Measurements from ENCODE around the gene LRP8.
"Not testable (repeated sequence)": the region's sequence is repeated elsewhere in the genome, so short reads cannot be mapped to it uniquely, and the experiment has no call there.

Gene LRP8

DNA sequence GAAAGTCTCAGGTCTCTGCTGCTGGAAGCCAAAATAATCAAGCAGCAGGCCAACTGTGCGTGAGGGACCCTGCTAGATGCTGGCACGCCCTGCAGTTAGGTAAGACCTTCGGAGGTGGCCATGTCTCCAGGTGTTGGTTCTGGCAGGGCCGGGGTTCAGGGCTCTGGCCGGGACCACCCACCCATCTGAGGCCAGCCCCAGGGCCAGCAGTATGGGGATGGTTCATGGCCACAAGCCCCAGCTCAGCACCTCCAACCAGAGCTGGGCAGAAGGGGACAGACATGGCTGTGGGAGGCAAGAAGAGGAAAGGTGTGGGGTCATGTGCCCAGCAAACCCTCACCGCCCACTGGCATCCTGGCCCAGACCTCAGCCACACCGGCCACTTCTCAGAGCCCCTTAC lies 23.3 kb downstream of the LRP8 start:
- no peak for DNase-seq (ENCODE audit: low read depth)

DNA sequence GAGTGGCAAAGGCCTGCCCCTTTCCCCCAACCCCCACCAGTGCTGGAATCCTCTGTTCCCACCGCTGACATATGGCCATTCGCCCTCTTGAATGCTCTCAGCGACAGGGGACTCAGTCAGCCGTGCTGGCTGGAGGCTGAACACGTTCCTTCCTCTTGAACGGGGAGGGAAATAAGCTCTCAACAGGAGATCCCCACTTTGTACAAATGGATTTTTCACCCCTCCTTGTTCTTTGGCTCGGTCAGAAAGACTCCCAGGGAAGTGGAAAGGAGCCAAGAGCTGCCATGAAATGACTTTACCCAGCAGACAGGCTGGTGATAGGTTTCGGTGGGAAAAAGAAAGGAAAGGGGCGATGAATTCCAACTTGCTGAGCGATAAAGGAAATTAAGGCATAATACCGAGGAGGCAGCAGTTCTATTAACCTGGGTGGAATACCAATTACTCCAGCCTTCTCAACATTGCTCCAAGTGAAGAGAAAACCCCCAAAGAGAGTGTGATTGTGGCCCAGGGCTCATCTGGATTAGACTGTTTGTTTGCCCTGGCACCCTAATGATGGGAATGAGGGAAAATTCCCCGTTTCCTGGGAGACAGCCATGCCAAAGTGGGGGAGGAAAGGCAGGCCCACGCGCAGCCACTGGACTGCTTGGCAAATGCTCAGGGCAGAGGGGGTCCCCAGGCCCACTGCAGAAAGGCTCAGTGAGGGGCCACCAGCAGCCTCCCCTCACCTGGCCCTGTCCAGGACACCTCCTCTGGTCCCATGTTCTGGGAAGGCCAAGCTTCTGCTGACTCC lies 23.9 kb downstream of the LRP8 start:
- DNase-seq (ENCODE audit: low read depth), result no peak

DNA sequence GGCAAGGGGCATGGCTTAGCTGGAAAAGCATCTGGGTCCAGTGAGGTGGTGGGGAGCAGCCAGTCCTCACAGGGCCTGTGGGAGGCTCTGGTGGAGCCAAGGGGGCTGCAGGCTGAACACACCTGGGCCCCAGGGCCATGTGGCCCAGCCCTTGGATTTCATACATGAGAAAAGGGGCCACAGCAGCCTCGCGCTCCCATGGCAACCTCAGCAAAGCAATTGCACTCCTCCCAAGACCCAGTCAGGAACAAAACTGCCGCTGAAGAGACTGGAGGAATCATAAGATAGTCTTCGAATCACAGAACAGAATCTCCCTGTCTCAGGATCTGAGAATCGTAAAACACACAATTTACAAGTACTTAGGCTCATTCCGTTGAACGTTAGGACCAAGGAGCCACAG lies 24.6 kb downstream of the LRP8 start:
- DNase-seq (ENCODE audit: low read depth), result no peak

DNA sequence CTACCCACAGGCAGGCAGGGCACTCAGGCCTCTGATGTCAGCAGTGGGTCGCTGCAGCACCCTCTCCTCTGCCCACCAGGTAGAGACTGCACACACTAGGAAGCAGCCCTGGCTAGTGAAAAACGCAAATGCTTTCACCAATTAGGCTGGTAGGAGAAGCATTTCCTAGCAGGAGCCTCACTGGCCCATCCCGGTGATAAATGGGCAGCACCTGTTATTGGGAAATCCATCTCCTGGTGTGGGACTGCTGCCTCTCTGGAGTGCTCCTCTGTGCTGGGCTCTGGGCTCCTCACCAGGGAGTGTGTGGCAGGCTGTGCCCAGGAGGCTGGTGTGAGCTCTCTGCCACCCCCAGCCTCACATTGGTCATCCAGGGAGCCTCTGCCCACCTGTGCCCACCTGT lies 28.6 kb downstream of the LRP8 start:
- no peak for DNase-seq (ENCODE audit: low read depth)

DNA sequence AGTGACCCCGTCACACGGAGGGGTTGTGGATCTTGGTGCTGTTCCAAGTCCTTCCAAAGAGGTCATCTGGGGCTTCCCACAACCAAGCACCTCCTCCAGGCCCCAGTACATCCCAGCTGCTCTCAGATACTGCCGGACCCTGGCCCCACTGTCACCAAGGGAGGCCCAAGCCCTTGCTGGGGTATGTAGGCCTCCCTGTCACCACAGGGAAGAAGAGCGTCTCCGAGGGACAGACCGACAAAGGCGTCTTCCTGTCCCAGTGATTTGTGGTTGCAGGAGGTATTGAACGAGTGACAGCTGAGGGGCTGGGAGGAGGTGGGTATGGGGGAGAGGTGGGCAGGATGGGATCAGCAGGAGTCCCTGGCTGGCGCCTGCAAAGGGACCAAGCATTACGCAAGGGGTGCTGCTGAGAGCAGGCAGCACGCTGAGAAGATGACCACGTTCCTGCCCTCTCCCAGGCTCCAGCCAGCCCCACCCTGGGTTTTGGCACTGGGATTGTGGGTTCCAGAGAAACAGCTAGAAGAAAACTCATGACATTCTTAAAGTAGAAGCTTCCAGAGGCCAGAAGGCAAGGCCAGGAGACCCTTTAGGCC lies 29.7 kb downstream of the LRP8 start:
- DNase-seq (ENCODE audit: low read depth), result no peak

DNA sequence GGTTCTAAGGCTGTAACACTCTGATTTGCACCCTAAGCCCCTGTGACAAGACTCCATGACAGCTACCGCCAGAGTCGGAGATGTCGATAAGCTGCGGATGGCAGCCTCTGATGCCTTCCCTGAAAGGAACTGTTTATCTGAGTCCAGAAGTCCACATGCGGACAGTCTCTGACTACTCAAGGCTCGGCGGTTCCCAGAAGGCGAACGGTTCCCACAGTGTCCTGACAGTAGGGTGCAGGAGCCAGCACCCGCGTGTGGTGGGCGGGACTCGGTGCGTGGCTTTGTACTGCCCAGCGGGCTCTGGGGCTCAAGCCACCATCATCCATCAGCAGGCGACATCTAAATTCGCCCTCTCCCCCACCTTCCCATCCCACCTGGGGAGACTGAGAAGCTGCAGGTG lies 30.7 kb downstream of the LRP8 start:
- no peak for DNase-seq (ENCODE audit: low read depth)

DNA sequence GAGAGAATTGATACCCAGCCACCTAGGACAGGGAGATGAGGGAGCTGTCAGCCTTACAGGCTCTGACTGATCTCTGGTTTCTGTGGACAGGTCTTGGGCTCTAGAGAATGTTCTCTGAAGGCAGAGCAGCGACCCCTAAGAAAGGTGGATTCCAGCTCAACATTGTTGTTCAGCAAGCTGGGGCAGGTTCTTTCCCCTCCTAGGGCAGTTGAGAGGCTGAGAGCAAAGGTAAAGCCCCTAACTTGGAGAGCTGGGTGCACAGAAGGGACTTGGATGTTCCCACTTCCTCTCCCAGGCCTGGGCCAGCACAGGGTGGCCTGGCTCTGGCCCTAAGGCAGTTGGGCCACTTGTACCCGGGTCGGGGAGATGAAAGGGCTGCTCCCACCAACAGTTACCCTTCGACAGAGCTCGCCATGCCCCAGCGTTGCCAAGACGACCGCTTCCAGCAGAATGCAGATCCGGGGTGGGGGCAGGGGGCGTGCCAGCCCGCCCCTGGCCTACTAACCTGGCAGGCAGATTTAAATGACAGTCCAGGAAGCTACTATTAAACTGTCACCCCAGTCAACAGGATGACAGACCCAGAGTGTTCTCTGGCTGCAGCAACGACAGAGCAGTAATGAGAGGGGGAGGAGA lies 31.6 kb downstream of the LRP8 start:
- DNase-seq (ENCODE audit: low read depth), result no peak

DNA sequence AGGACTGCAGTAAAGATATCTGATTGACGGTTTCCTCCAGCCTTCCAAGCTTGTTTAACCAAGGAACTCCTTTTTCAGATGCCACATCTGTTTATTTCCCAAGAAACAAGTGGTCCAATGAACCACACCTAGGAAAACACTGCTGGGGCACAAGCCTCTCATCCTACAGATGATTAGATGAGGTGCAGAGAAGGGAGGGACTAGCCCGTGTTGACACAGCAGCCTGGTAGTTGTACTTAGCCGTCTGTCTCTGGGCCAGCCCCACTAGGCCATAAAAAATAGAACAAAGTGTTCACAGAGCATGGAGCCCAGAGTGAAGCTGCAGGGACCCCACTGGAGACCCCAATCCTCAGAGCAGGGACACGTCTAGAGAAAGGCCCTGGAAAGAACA lies 32.1 kb downstream of the LRP8 start:
- no peak for DNase-seq (ENCODE audit: low read depth)

DNA sequence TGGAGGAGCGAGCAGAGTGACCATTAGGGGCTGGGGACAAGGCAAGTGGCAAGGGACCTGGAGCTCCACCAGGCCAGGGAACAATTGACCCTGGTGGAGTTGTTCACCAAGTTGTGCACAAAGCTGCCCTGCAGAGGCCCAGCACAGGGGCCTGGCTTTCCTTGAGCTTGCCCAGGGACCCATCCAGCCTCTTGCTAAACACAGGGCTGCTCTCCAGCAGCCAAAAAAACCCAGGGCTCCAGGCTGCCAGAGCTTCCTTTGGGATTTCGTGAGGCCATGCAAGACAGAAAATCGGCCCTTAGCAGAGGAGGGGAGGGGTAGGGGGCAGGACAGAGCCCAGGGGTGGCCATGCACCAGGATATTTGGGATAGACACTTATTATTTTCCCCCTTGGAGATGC lies 32.6 kb downstream of the LRP8 start:
- DNase-seq (ENCODE audit: low read depth), result no peak

DNA sequence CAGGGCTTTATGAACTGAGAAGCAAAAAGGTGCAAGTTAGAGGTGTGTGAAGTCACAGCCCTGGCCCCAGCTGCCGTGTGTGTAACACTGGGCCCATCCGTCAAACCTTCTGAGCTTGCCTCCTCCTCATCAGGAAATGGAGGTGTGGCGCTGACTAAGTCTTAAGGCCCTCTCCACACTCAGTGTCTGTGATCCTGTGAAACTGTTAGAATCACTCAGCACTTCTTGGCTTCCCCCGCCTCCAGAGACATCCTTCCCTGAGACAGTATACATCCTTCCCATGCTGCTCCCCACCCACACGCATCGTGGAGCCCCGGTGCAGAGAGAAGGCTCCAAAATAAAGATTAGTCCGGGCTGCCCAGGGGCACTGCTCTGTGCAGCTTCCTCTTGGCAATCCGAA lies 33.3 kb downstream of the LRP8 start:
- no peak for DNase-seq (ENCODE audit: low read depth)

DNA sequence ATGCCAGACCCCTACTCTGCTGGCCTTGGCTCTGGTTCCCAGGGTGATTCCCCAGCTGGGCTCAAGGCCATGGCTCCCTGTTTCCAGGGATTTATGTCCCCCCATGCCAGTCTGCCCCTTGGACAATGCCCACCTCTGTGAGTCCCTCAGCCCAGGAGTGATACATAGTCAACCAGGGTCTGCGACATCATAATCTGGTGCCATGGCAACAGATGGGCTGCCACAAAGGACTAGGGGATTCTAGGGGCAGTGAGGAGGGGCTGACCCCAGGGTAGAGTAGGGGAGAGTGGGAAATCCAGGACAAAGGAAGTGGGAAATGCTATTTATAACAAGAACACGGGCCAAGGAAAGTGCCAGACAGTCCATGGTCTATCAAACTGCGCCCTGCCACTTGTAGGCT lies 33.8 kb downstream of the LRP8 start:
- DNase-seq (ENCODE audit: low read depth), result no peak

DNA sequence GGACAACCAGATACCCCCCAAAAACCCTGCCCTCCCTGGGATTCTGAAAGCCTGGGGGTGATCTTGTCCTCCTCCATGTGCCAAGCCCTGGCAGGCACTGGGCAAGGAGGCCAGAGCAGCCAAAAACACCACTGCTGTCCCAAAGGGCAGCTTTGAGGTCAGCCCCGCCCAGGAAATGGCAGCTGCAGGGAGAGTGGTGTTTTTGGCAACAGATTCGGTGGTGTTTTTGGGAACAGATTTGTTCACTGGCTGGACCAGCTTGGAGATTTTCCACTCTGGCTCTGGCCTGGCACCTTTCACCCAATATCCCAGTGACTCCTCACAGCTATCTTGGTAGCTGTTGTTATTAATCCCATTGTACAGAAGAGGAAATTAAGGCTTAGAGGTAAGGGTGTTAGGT lies 34.7 kb downstream of the LRP8 start:
- no peak for DNase-seq (ENCODE audit: low read depth)

DNA sequence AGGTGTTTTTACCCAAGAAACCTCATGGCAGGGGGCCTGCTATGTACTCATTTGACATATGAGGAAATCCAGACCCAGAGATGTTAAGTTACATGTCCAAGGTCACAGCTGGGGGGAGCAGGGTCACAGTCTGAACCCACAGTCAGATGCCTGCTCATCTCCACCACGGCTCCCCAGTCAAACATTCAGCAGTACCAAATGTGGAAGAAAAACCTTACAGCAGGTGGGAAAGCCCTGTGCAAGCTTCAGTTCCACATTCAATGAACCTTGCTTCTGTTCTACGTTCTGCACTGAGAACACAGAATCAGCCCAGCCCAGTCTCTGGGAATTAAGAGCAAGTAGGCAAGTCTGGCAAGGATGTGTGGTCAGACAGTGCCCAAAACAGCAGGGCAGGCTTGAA lies 35.2 kb downstream of the LRP8 start:
- no peak for DNase-seq (ENCODE audit: low read depth)

DNA sequence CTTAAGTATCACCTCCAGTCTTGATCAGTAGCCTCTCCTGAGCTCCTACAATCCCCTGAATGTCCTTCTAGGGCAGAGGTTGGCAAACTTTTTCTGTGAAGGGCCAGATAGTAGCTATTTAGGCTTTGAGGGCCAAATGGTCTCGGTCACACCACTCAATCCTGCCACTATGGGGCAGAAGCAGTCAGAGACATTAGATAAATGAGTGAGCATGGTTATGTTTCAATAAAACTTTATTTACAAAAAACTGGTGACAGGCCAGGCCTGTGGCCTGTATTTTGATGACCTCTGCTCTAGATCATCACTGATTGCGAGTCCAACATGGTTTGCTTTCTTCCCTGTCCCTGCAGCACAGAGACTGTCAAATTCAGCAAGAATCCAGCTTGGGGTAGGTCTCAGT lies 36.3 kb downstream of the LRP8 start:
- DNase-seq (ENCODE audit: low read depth), result no peak

DNA sequence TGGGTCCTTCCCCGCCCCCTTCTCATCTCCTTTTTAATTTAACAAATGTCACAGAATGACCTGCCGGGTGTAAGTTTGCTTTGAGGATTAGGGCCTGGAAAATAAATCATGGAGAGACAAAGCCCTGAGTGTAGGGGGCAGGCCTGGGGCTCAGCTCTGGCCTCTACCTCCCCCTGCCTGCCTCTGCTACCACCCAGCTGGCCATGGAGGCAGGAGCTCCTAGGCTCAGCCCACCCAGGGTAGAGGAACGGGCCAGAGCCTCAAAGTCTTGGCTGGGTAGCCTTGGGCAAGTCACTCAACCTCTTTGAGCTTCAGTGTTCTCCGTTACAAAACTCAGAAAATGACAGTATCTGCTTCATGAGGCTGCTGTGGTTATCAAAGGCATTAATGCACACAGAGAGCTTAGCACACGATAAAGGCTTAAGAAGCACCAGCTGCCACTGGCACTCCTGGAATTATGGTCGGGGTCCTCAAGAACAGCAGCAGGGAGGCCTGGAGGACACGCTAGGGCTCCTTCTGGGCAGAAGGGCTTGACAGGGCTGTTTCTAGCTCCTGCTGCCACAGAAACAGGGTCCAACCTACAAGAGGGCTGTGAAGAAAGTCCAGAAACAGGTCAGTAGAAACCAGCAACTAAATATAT lies 39.0 kb downstream of the LRP8 start:
- no peak for DNase-seq (ENCODE audit: low read depth)

DNA sequence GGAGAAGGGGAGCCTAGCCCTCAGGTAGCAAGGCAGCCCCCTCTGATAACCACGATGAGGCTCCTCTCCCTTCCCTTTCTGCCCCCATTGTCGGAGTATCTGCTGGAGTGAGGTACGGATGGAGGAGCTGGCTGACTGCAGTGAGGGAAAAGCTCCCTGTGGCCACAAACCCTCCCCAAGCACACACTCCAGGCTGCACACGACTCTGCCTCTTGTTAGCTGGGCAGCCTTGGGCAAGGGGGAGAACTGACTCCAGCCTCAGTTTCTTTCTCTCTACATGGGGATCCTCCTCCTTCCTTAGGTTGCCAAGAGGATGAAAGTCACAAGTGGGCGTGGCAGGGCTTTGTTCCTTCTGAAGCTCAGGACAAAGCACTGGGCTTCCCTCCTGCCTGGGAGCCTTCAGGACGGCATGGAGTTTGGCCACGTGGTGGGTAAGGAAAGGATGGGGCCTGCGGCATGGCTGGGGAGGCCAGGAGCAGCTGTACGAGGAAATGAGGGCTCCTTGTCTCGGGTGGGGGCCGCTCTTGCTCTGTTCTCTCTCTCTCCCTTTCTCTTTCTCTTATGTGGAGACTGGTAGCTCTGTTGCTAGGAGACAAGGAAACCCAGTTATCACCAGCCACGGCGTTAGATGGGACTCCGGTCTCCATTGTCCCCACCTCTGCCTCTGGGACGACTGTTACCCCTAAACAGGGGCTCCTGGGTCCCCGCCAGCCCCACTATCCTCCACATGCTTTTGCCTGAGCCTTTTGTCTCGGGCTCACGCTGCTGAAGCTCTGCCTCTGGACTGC lies 39.7 kb downstream of the LRP8 start:
- no peak for DNase-seq (ENCODE audit: low read depth)

DNA sequence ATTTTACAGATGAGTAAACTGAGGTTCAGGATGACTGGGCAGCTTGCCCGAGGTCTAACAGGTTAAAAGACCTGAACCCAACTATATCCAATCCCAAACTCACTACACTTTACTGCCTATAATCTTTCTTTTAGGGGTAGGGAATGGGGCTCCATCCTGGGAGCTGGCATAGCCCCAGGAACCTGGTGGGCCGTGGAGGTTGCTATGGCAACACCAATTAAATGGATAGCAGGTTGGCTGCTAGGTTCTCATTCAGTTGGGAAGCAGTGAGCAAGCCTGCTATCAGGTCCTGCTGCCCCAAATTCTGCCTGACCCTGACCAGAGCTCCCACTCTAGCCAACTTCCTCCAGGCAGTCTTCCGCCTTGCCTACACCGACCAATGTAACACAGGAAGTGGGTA lies 40.9 kb downstream of the LRP8 start:
- no peak for DNase-seq (ENCODE audit: low read depth)

DNA sequence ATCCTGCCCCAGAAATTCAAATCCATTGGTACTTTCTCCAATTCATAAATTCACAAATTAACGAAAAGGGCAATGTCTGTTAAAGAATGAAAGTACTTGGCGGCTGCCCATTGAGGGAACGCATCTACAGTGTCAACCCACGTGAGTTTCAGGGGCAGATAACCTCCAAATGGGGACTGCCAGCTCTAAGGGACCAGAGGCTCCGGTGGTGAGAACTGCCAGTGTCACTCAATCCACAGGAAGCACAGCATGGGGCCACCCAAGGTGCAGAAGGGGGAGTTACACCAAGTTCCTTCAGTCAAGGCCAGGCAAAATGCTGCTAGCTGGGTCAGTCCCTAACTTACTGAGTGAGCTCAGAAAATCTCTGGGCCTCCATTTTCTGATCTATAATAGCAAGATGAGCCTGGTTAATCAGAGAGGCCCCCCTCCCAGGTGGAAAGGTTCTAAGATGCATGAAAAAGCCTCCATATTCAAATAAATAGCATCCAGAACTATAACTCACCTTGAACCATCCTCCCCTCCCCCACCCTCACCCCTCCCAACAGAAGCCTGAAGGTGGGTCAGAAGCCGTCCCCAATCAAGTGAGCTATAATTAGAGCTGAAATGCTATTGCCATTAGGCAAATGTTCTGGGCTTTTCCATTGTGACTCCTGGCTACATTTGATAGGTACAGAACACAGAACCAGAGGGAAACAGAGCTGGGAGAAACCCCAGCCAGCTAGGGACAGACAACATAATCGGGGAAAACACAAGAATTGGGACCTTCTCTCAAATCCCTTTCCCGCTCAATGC lies 41.7 kb downstream of the LRP8 start:
- DNase-seq (ENCODE audit: low read depth), result no peak

DNA sequence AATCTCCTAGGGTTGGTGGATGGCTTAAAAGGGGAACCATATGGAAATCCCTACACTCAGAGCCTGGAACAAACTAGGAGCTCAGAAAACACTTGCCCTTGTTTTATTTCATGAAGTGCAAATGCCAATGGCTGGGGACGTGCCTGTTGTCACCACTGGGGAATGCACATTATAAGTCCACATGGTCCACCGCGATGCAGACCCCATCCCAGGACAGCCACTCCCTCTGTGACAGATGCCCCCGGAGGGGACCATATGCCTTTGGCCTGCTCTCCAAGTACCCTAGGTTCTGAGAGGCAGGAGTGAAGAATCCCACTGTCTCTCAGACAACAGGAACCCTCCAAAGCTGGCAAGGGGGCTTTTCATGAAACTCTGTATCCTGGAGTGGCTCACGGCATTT lies 42.3 kb downstream of the LRP8 start:
- DNase-seq (ENCODE audit: low read depth), result no peak

DNA sequence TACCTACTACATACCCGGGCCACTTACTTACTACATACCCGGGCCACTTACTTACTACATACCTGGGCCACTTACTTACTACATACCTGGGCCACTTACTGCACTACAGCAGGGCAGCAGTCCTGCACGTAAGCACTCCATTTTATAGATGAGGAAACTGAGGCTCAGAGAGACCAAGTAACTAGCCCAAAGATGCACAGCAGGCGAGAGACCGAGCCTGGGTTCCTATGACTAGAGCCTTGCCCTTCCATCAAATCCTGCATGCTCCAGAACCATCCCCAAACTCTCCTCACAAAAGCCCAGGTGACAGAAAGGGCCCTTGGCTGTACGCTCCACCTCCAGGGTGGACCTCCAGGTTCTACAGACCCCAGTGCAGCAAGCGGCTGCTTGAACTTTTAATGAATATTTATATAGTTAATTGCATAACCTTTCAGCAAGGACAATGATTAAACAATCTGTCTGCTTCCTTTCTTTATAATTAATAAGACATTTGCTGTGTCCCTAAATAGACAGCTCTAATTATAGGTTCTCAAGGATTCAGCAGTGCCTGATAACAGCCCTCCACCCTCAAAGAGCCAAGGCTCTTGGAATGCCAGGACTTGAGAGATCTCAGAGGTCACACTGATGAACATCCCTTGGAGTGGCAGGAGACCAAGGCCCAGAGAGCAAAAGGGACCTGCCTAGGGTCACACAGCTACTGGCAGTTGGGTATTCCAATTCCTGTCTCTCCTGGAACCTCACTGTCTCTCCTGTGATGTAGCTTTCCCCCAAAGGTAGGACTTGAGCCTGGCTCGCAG lies 43.4 kb downstream of the LRP8 start:
- DNase-seq (ENCODE audit: low read depth), result no peak

DNA sequence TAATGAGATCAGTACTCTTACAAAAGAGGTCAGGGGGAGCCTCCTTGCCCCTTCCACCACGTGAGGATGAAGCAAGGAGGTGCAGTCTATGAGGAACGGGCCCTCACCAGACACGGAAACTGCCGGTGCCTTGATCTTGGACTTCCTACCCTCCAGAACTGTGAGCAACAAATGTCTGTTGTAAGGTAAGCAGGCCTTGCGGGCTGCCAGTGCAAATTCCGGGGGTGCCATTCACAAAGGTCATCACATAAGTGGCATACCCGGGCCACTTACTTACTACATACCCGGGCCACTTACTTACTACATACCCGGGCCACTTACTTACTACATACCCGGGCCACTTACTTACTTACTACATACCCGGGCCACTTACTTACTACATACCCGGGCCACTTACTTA lies 44.7 kb downstream of the LRP8 start:
- not testable (repeated sequence) for DNase-seq (ENCODE audit: low read depth)
